A549 treated with Hydrocortisone at 1 μM for 4 hours (cell line): Measurements from ENCODE around the gene EPHA1. TPM values are rescaled to one million over a fixed set of nuclear protein-coding genes. Genes with fewer than 3 reads are reported as not detected.

Experiments
- total RNA-seq: library from RNA; stranded (reverse); fragments of 200-300 nt; extraction: Qiagen RNA extraction; gene quantifications from 5 replicates; pipeline ENCODE4 v1.2.3, GENCODE V29; 2022

Gene EPHA1
- 0.02 to 0.21 TPM (median 0.10 TPM) in 4 of 5 replicates, not detected in the other for total RNA-seq

DNA sequence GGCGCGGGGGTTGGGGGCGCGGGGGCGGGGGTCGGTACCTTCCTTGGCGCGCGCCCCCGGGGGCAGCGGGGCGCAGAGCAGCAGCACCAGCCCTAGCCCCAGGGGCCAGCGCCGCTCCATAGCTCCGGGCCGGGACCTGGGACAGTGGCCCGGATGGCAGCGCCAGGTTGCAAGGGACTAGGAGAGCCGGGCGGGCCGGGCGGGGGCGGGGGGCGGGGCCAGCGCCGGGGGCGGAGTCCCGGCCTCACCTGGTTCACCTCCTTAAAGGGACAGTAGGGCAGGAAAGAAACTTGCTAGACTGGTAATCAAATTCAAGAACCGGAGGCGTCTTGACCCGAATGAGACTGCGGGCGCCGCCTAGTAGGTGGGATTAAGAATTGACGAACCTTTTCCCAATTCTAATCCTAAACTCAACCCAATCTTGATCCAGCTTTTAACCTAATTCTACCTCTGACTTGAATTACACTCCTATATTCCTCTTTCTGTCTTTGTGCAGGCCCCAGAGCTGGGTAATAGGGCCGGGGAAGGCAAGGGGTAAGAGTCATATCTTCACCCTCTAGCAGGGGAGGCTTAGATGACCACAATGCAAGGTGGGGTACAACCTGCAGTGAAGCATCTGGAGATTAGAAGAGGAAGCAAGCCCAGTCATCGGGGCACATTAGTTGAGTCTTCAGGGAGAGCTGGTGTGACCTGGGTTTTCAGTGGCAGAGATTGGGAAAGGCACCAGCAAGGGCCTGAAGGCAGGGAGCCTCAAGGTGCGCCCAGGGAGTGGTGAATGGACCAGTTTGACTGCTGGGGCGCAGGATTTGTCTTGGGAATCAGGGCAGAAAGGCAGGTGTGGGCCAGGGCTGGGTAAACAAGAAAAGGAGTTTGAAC lies at the start of gene EPHA1:
TSS of gene EPHA1 (minus strand) at position 171 of the 876 bp plus-strand sequence. CDS start at position 120, 51 bp downstream.

GRCh38 chr7:143443153-143443552 lies 34.5 kb upstream of the EPHA1 start, which contains the start of gene TAS2R60:
Gene TAS2R60 (plus strand): TSS chr7:143443453. CDS start chr7:143443453, 0 bp downstream.

GRCh38 chr7:143380646-143381426 lies 27.8 kb downstream of the EPHA1 start, which contains the start of gene ZYX:
Gene ZYX (plus strand): TSS chr7:143381345. CDS start chr7:143381572, 227 bp downstream.

GRCh38 chr7:143362131-143363015 lies 46.3 kb downstream of the EPHA1 start, which contains the start of gene FAM131B:
Gene FAM131B (minus strand): TSS chr7:143362713. CDS start chr7:143362603, 110 bp downstream.

Other genes with a start within 250 kb of the EPHA1 start
- not detected in 5 replicates for gene TAS2R39, start 225.4 kb downstream of the EPHA1 start, total RNA-seq
- not detected in 5 replicates for gene TAS2R40, start 186.8 kb downstream of the EPHA1 start, total RNA-seq
- gene GSTK1, start 145.4 kb downstream of the EPHA1 start, total RNA-seq, result 104 to 122 TPM (median 116 TPM) in 5 replicates
- 0.53 to 1.5 TPM (median 0.68 TPM) in 5 replicates for gene TMEM139, start 123.9 kb downstream of the EPHA1 start, total RNA-seq
- 17.6 to 24.3 TPM (median 19.4 TPM) in 5 replicates for gene CASP2, start 120.5 kb downstream of the EPHA1 start, total RNA-seq
- 0.03 to 0.07 TPM (median 0.03 TPM) in 3 of 5 replicates, not detected in the others for gene CLCN1, start 92.7 kb downstream of the EPHA1 start, total RNA-seq
- gene FAM131B, start 46.1 kb downstream of the EPHA1 start, total RNA-seq, result 0.23 to 0.50 TPM (median 0.39 TPM) in 5 replicates
- 165 to 204 TPM (median 185 TPM) in 5 replicates for gene ZYX, start 27.5 kb downstream of the EPHA1 start, total RNA-seq
- not detected in 5 replicates for gene TAS2R60, start 34.6 kb upstream of the EPHA1 start, total RNA-seq
- not detected in 5 replicates for gene TAS2R41, start 69.0 kb upstream of the EPHA1 start, total RNA-seq
- not detected in 5 replicates for gene CTAGE15, start 162.9 kb upstream of the EPHA1 start, total RNA-seq
- gene TCAF2, start 212.1 kb upstream of the EPHA1 start, total RNA-seq, result 0.89 to 1.7 TPM (median 1.2 TPM) in 5 replicates